Measurements from ENCODE around the gene FILIP1L.

GRCh38 chr3:100120012-100120411 lies 5.7 kb upstream of the FILIP1L start:
- TF ChIP-seq POLR2AphosphoS5 (IDR thresholded peaks at IDR 0.05; ENCODE audit: low read depth, low read length) (no peak), SIN3A (IDR thresholded peaks at IDR 0.05; ENCODE audit: borderline replicate concordance, insufficient read depth, low read length) (no peak), REST (IDR thresholded peaks at IDR 0.05; ENCODE audit: insufficient read depth in 1 of 2, low read depth in 2 of 2, low read length in 2 of 2) (no peak)
